Adrenal gland (tissue), 5 donors: ENCODE measurements around the gene ANKRD55.

ENCODE experiments used
- CTCF ChIP-seq, 6 experiments: fragments of 450-650 bp in 4 of 6; fragments of 200-600 bp in 2 of 6; sonication (generic) in 1 of 6; IDR thresholded peaks; 1 replicate in 5 of 6; 2 replicates in 1 of 6; pipeline versions ENCODE4 v1.5.1 to v1.8.0; 2016 to 2021; ENCODE audit warnings: antibody characterized with exemption in 6 of 6, mild to moderate bottlenecking in 2 of 6, moderate library complexity in 1 of 6
- POLR2A ChIP-seq, 2 donors: fragments of 450-650 bp; IDR thresholded peaks; one replicate each; pipeline ENCODE4 v1.6.1; 2017; ENCODE audit warnings: antibody characterized with exemption in 2 of 2, mild to moderate bottlenecking in 2 of 2, moderate library complexity in 1 of 2
- donor health status: DM: no; HTN: no; CAD: no.

- TF ChIP-seq CTCF (IDR thresholded peaks at IDR 0.05) (no peak), POLR2A (IDR thresholded peaks at IDR 0.05) (no peak)
Measured at GRCh38 chr5:56092115-56092514, 141.0 kb downstream of the ANKRD55 start.
